Measurements from ENCODE around the gene CREG2.

DNA sequence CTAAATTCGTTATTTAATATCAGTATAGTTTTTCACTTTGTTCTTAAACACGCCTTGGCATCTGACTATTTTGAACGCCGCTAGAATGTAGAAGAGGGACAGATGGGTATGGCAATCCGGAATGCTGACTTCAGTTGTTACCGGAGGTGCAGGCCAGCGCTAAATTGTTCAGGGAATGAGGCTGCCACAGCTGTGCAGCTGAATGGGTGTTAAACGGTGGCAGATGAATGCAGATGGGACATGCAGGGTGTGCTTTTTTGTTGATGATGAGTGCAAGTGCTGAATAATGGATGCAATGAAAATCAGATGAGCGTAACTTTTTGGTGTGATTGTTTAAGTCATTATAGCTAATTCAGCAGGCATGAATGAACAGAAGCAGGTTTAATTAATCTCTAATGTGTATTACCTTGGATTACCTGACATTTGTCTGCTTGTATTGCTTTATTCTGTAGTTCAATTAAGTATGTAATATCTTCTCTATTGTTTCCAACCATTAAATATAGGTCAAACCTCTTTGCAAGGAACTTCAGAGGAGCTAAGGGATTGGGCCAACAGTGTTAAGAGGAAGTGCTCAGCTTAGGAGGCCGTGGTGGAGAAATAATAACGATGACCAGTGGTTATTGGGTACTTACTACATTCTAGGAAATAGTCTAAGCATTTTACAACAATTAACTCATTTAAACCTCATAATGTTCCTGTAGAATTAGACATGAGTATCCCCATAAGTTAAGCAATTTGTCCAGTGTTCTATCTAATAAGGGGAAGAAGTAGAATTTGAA is 11.9 kb upstream of the CREG2 start:
- no peak for TF ChIP-seq POLR2A (IDR thresholded peaks at IDR 0.05; ENCODE audit: low read depth, low read length)
- TF ChIP-seq POLR2AphosphoS5 (IDR thresholded peaks at IDR 0.05; ENCODE audit: low read depth, low read length) = no peak

All from GM12892 (cell line).